SU-DHL-6 (cell line): ENCODE data around the gene PPP1R13B.

Experiments used
- H2AFZ ChIP-seq: fragments of 200-600 bp; sonication (generic); 2 replicates; pipeline ENCODE4 v1.6.1; 2014; ENCODE audit warnings: low read depth, mild to moderate bottlenecking, moderate library complexity, mixed read lengths, antibody characterized with exemption, low read length; ENCODE audit not compliant: severe bottlenecking
- H3F3A ChIP-seq: fragments of 200-600 bp; shearing (Covaris generic); 2 replicates; pipeline ENCODE4 v1.6.0; 2016; ENCODE audit warnings: antibody characterized with exemption, mild to moderate bottlenecking; ENCODE audit not compliant: insufficient read depth
- H3K27ac ChIP-seq: fragments of 200-600 bp; sonication (generic); 2 replicates; pipeline ENCODE4 v1.5.1; 2016; ENCODE audit warnings: low read depth, mild to moderate bottlenecking, low read length, moderate library complexity, mixed read lengths
- H3K27me3 ChIP-seq: fragments of 200-600 bp; sonication (generic), shearing (Covaris generic); 2 replicates; pipeline ENCODE4 v1.6.0; 2014; ENCODE audit warnings: mild to moderate bottlenecking, low read length
- H3K36me3 ChIP-seq: fragments of 200-600 bp; sonication (generic); 2 replicates; pipeline ENCODE4 v1.6.1; 2014; ENCODE audit warnings: mild to moderate bottlenecking, low read length, mixed read lengths
- H3K4me2 ChIP-seq: fragments of 300-600, 200-600 bp; shearing (Covaris generic), sonication (generic); 2 replicates; pipeline ENCODE4 v1.6.0; 2014; ENCODE audit warnings: low read length, low read depth, mild to moderate bottlenecking; ENCODE audit not compliant: poor library complexity, severe bottlenecking
- H3K4me3 ChIP-seq: fragments of 200-600 bp; sonication (generic); 2 replicates; pipeline ENCODE4 v1.5.1; 2014; ENCODE audit warnings: antibody characterized with exemption, low read length, mild to moderate bottlenecking, mixed read lengths; ENCODE audit not compliant: insufficient read depth, poor library complexity, severe bottlenecking
- H3K79me2 ChIP-seq: fragments of 200-600 bp; sonication (generic); 2 replicates; pipeline ENCODE4 v1.6.1; 2014; ENCODE audit warnings: mild to moderate bottlenecking, low read length, moderate library complexity; ENCODE audit not compliant: insufficient read depth
- H3K9ac ChIP-seq: fragments of 200-600 bp; sonication (generic); 2 replicates; pipeline ENCODE4 v1.7.0; 2014; ENCODE audit warnings: mild to moderate bottlenecking, low read length
- H3K9me2 ChIP-seq: fragments of 200-600 bp; sonication (generic); replicated peaks from 2 replicates; pipeline ENCODE4 v1.6.1; 2014; ENCODE audit warnings: low read length; ENCODE audit not compliant: insufficient read depth
- H3K9me3 ChIP-seq: fragments of 200-600 bp; sonication (generic); 2 replicates; pipeline ENCODE4 v1.6.1; 2014; ENCODE audit warnings: low read length, mixed read lengths; ENCODE audit not compliant: insufficient read depth
- H4K20me1 ChIP-seq: fragments of 200-600 bp; sonication (generic); 2 replicates; pipeline ENCODE4 v1.6.1; 2014; ENCODE audit warnings: low read depth, mild to moderate bottlenecking, antibody characterized with exemption, low read length, moderate library complexity, mixed read lengths
- EZH2phosphoT487 ChIP-seq: fragments of 200-600 bp; sonication (generic), shearing (Covaris generic); conservative IDR thresholded peaks from 2 replicates; pipeline ENCODE4 v1.6.1; 2018; ENCODE audit warnings: mild to moderate bottlenecking, antibody characterized with exemption, low read length, moderate library complexity, mixed read lengths
- TF ChIP-seq, protein P1 (sequence below): fragments of 200-600 bp; sonication (generic); IDR thresholded peaks from one replicate; pipeline ENCODE4 v1.5.1; 2017; ENCODE audit warnings: antibody characterized with exemption, mild to moderate bottlenecking, low read length, moderate library complexity; ENCODE audit not compliant: insufficient read depth, poor library complexity, severe bottlenecking

Gene PPP1R13B

DNA sequence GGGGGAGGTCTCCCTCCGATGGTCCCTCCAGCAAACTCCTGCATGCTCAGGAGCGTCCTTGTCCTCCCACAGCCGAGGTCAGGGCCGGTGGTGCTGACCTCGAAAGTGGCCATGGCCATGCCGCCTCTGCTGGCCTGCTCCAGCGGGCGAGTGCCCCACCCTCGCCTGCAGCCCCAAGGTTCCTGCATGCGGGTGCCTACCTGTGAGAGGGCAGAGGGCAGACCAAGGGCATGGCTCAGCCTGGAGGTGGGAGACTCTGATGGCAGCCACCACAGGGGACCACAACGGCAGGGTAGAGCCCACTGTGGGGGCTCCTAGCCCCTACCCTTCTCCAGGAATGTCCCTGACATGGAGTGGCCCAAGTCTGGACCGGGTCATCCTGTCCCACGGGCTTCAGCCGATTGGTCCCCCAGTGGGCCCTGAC, 38.1 kb upstream of the PPP1R13B start:
- Histone ChIP-seq H3K36me3 (no peaks in the 10 kb centered on the region), H3K9ac (no peak overlapping the region), H3K79me2 (no peaks in the 10 kb centered on the region), H3K9me3 (no peaks in the 10 kb centered on the region), H3K9me2 (no peaks in the 10 kb centered on the region), H3F3A (no peaks in the 10 kb centered on the region), H3K27me3 (no peaks in the 10 kb centered on the region), H2AFZ (no peak overlapping the region), H4K20me1 (no peaks in the 10 kb centered on the region), H3K27ac (no peak overlapping the region), H3K4me3 (no peak overlapping the region), H3K4me2 (no peak overlapping the region)
- TF ChIP-seq EZH2phosphoT487: no peak
- TF ChIP-seq, protein P1, sequence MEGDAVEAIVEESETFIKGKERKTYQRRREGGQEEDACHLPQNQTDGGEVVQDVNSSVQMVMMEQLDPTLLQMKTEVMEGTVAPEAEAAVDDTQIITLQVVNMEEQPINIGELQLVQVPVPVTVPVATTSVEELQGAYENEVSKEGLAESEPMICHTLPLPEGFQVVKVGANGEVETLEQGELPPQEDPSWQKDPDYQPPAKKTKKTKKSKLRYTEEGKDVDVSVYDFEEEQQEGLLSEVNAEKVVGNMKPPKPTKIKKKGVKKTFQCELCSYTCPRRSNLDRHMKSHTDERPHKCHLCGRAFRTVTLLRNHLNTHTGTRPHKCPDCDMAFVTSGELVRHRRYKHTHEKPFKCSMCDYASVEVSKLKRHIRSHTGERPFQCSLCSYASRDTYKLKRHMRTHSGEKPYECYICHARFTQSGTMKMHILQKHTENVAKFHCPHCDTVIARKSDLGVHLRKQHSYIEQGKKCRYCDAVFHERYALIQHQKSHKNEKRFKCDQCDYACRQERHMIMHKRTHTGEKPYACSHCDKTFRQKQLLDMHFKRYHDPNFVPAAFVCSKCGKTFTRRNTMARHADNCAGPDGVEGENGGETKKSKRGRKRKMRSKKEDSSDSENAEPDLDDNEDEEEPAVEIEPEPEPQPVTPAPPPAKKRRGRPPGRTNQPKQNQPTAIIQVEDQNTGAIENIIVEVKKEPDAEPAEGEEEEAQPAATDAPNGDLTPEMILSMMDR: no peak

GRCh38 chr14:103884854-103885253, 37.5 kb upstream of the PPP1R13B start:
- no peaks in the 10 kb centered on the region for H3K27me3 ChIP-seq
- no peaks in the 10 kb centered on the region for H3K9me3 ChIP-seq
- no peak overlapping the region for H2AFZ ChIP-seq
- TF ChIP-seq, protein P1: no peak
- H3K36me3 ChIP-seq: no peaks in the 10 kb centered on the region
- no peaks in the 10 kb centered on the region for H3F3A ChIP-seq
- no peak overlapping the region for H3K27ac ChIP-seq
- H3K79me2 ChIP-seq: no peaks in the 10 kb centered on the region
- no peak overlapping the region for H3K9ac ChIP-seq
- H3K4me2 ChIP-seq: no peak overlapping the region
- H4K20me1 ChIP-seq: no peaks in the 10 kb centered on the region
- no peaks in the 10 kb centered on the region for H3K9me2 ChIP-seq
- H3K4me3 ChIP-seq: no peak overlapping the region

- no peaks in the 10 kb centered on the region for H3K36me3 ChIP-seq
- TF ChIP-seq, protein P1: no peak
- no peak for TF ChIP-seq EZH2phosphoT487
- H2AFZ ChIP-seq: no peak overlapping the region
- no peak overlapping the region for H3K27ac ChIP-seq
- H3K4me3 ChIP-seq: no peak overlapping the region
- H4K20me1 ChIP-seq: no peaks in the 10 kb centered on the region
- no peaks in the 10 kb centered on the region for H3K27me3 ChIP-seq
- H3K79me2 ChIP-seq: no peaks in the 10 kb centered on the region
- H3K9me3 ChIP-seq: no peaks in the 10 kb centered on the region
- no peaks in the 10 kb centered on the region for H3F3A ChIP-seq
- H3K4me2 ChIP-seq: no peak overlapping the region
- no peaks in the 10 kb centered on the region for H3K9me2 ChIP-seq
- H3K9ac ChIP-seq: no peak overlapping the region
These were observed 35.8 kb upstream of the PPP1R13B start for GRCh38 chr14:103883263-103883523.

DNA sequence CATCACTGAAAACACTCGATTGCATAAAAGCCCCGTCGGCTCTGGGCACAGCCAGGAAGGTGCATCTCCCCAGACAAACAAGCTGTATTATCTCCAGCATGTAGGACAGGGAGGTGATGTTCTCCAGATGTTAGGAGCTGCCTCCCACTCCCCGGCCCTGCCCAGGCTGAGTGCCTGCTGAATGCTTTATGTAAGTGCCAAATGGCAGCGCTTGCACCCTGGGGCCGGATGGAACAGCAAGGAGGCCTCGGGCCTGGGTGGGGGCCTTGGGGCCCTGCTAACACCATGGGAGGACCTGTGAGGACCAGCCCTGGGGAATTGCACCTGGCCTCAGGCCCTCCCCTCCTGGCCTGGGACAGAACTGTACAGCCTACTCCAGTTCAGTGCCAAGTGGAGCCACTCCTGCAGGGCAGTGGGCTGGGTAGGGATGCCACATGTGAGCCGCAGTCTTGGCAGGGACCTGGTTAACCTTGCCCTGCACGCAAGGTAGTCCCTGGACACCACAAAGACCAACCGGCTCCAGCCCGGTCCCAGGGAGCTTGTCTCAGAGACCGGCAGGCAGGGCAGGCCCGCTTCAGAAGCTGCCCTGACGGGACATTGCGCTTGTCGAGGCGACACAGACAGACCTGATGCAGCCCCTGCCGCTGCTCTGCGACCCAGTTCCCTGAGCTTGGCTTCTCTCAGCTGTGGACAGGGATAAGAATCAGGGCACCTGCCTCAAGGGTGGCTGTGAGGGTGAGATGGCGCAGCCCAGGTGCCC, 35.3 kb upstream of the PPP1R13B start:
- H3K27ac ChIP-seq: no peak overlapping the region
- H3F3A ChIP-seq: no peaks in the 10 kb centered on the region
- no peaks in the 10 kb centered on the region for H3K9me2 ChIP-seq
- TF ChIP-seq, protein P1: no peak
- no peak for TF ChIP-seq EZH2phosphoT487
- H3K9ac ChIP-seq: no peak overlapping the region
- H3K4me3 ChIP-seq: no peak overlapping the region
- H2AFZ ChIP-seq: no peak overlapping the region
- H3K9me3 ChIP-seq: no peaks in the 10 kb centered on the region
- no peak overlapping the region for H3K4me2 ChIP-seq
- no peaks in the 10 kb centered on the region for H3K27me3 ChIP-seq
- H4K20me1 ChIP-seq: no peaks in the 10 kb centered on the region
- no peaks in the 10 kb centered on the region for H3K79me2 ChIP-seq
- H3K36me3 ChIP-seq: no peaks in the 10 kb centered on the region
